HG02938 (cell line): ENCODE measurements around the gene ZNF48.
A peak's percentile ranks its signal among the peaks of the same experiment; 100 is the strongest.

Experiments
- ATAC-seq: cut with Tn5 transposase; IDR thresholded peaks from one replicate; pipeline ENCODE4 v1.9.1; 2021; ENCODE audit warnings: mild to moderate bottlenecking, moderate library complexity; ENCODE audit not compliant: unreplicated experiment

The ZNF48 gene

GRCh38 chr16:30395155-30395991 is at the start of gene ZNF48:
ZNF48 (plus strand) TSS chr16:30395420; CDS start chr16:30395795, 375 bp downstream.
- ATAC-seq: no peak

DNA sequence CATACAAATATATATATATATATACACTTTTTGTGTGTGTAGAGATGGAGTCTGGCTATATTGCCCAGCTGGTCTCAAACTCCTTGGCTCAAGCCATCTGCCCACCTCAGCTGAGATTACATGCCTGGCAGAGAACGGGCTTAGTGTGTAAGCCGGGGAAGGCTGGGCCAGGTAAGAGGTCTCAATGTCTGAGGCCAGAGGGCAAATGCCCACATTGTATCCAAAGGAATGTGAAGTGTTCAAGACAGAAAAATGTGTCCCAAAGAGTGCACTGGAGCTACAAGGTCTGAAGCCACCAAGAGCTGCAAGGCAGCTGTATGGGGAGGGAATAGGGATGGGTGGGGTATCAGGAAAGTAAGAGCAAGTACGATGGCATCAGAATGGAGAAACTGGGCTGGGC is 48.9 kb upstream of the ZNF48 start:
- ATAC-seq: no peak

DNA sequence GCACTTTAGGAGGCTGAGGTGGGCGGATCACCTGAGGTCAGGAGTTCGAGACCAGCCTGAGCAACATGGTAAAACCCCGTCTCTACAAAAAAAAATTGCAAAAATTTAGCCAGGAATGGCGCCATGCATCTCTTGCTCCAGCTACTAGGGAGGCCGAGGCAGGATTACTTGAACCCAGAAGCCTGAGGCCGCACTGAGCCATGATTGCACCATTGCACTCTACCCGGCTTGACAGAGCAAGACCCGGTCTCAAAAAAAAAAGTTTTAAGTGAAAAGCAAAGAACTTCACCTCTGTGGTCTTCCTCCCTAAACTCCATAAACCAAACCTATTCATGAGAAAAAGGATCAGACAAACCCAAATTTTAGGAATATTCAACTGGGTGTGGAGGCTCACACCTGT is 47.1 kb upstream of the ZNF48 start:
- ATAC-seq: no peak

DNA sequence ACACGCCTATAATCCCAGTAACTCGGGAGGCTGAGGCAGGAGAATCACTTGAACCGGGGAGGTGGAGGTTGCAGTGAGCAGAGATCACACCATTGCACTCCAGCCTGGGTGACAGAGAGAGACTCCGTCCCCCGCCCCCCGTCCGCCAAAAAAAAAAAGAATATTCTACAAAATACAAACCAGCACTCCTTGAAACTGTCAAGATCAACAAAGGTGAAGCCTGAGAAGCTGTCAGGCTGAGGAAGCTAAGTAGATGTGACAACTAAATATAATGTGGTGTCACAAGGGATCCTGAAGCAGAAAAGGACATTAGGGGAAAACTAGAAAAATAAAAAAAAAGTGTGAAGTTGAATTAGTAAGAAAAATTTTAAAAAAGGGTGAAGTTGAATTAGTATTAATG is 46.3 kb upstream of the ZNF48 start:
- no peak for ATAC-seq

DNA sequence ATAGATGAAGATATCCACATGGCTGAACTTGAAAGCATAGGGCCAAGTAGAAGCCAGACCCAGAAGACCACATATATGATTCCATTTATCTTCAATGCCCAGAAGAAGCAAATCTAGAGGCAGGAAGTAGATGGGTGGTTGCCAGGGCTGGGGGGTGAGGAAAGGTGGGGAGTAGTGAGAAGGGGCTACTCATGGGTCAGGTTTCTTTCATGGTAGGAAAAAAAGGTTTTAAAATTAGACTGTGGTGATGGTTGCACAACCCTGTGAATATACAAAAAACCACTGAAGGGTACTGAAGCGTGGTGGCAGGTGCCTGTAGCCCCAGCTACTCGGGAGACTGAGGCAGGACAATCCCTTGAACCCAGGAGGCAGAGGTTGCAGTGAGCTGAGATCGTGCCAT is 45.5 kb upstream of the ZNF48 start:
- ATAC-seq: no peak

GRCh38 chr16:30350134-30350871 is 44.9 kb upstream of the ZNF48 start:
- peak; percentile 43 for ATAC-seq

DNA sequence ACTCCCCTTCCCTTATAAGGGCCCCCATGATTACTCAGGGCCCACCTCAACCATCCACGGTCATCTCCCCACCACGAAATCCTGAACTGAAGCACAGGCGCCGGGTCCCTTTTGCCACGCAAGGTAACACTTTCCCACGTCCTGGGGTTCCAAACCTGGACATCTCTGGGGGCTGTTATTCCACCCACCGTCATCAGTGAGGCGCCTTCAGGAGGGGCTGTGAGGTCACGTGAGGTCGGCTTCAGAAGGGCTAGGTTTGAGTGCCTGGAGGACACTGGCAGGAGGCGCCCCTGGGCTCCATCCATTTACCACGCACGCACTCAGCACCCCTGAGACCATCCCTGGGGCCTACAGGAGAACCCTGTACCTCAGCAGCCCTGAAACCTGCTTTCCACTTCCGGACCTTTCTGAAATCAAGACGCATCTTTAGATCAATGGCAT is 44.2 kb upstream of the ZNF48 start:
- no peak for ATAC-seq

GRCh38 chr16:30351586-30352419 is 43.4 kb upstream of the ZNF48 start:
- ATAC-seq: no peak

- no peak for ATAC-seq
Measured at GRCh38 chr16:30352488-30353401, 42.5 kb upstream of the ZNF48 start.

DNA sequence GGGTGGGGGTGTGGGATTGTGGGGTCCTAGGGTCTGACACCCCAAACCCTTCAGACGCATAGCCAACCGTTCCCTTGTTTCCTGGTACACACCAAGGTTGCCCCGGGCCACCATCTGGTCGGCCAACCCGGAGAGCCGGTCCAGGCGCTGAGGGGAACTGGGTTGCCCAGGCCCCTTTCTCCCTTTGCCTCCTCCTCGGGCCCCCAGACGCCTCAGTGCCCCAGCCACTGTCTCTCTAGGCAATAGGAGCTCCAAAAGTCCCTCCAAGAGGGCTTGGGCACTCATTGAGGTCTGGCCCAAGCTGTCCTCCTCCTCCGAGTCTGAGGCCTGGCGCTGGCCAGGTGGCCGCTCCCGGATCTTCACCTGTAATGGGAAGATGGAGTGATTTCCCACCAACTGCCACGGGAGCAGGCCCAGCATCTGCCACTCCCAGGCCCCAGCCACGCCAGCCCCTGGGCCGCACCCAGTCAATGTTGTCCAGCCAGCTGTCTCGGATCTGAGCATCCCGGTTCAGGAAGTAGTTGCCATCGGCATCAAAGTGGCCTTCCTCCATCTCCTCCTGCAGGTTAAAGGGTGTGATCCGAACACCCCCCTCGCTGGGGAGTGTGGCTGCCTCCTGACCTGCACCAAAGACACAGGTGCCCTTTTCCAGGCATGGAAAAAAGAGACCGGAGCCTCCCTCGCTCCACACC is 41.6 kb upstream of the ZNF48 start:
- ATAC-seq: no peak

DNA sequence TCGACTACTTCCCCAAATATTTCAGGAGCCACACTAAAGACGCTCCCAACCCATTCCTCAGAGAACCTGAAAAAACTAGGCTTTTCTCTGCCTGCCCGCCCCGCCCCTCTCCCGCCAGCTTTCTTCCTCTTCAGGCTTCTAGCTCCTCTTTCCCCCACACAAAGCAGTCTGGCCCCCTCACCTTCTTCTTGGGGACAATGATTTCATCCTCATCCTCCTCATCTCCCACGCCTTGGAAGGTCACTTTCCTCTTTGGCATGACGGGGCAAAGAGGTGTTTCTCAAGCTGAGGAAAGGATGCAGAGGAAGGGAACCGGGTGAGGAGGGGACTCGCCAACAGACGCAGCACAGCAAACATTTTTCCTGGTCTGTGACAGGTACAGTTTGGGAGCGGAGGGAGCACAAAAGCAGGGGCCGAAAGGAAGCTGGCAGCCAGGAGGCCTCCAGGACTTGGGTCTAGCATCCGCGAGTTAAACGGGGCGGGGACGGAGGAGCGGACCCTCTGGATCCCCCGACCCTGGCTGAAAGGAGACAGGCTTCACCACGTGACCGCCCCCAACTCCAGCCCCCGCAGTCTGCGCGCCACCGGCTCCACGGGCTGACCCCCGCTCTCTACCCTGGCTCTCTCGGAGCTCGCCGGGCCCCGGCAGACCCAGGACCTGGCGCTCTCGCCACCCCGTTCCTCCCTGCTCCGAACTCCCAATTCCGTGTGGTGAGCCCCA is 40.6 kb upstream of the ZNF48 start:
- peak; percentile 17 for ATAC-seq

DNA sequence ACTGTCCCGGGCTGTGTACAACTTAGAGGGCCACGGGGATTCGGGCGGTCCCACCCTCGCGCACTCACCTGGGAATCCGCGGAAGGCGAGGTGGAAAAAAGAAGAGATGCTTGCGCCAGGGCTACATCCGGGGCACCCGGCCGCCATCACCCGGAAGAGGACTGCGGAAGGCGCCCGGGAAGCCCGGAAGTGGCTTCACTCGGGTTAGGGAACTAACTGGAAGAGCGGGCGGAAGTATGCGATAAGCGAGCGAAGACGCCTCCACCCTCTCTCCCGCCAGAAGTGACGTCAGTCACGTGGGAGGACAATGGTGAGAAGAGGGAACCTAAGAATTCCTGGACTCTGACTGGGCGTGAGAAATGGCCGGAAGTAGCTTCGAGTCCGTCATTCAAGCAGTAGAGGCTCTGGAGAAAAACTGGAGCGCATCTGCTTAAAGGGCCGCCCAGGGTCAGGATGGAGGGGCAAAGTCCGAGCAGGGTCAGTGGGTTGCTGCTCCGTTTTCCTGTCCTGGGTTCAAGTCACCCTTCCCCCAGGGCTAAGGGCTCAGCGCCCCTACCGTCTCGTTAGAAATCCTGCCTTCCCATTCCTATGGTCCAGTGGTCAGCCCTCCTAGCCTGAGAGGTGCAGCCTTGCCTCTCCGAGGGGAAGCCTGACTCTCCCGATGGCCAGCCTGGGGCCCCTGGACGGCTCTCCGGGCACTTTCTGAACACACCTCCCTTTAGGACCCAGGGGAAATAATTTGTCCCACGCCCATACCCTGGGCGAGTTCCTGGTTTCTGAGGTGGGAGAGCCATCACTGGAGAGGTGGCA is 39.9 kb upstream of the ZNF48 start, which contains the start of gene CD2BP2:
TSS of gene CD2BP2 (minus strand) at position 165 of the 810 bp plus-strand sequence. CDS start 627 bp downstream, outside the sequence.
- peak; percentile 49 for ATAC-seq

- ATAC-seq: no peak
Measured at GRCh38 chr16:30355954-30356308, 39.3 kb upstream of the ZNF48 start.

- ATAC-seq: no peak
Measured at GRCh38 chr16:30356401-30357084, 38.7 kb upstream of the ZNF48 start.

DNA sequence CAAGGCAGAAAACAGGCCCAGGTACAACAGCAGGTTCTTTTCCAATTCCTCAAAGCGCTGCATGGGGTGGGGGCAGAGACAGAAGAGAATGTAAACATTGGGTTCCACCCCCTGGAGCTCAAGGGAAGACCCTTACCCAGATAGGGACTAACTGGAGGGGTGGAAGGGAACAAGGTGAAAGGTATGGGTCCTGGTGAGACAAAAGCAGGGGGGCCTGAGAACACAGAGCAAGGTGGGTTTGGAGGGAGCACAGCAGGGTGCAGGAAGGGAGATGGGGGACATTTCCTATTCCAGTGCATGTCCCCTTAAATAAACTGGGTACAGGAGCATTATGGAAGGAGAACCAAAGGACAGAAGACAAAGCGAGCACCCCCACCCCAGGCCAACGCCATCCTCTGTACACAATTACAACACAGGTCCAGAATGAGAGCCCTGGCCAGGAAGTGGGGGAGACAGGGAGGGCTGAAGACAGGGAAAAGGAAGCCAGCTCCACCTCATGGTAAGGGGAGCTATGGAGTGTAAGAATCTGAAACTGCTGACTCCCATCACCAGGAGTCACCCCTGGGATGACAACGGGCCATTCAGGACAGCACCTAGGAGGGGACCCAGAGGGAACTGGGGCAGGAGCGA is 38.0 kb upstream of the ZNF48 start:
- ATAC-seq: no peak

- no peak for ATAC-seq
Measured at GRCh38 chr16:30357715-30358576, 37.3 kb upstream of the ZNF48 start.
